SKM-1 treated with dmso at 0.1 percent for 144 hours (cell line): ENCODE measurements around the gene KCNH4.
"Not testable (repeated sequence)": the region's sequence is repeated elsewhere in the genome, so short reads cannot be mapped to it uniquely, and the experiment has no call there.

Source experiments
- DNase-seq: peaks from one replicate; lab custom pipeline; 2025; ENCODE audit not compliant: unreplicated experiment; lab: John Stamatoyannopoulos, UW

The KCNH4 gene

DNA sequence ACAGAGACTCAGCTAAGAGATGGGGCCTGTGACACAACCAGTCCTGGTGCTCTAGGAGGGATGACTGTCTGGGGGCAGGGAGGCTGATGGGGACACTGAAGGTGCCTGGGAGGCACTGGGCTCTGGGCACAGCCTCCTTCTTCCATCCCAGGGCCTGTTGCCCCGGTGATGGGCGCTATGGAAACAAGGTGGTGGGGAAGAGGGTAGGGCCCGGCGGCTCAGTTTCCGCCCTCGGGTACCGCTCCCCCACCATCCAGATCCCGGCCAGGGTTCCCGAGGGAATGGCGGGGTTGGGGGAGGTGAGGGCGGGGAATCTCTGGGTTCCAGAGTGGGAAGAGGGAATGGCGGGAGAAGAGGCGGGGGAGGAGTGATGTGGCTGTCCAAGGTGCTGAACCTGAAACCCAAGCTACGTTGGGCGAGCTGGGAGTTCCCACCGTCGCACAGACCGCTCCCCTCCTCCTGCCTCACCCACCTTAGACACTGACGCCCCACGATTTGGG, 981 bp downstream of the KCNH4 start:
- DNase-seq = no peak

DNA sequence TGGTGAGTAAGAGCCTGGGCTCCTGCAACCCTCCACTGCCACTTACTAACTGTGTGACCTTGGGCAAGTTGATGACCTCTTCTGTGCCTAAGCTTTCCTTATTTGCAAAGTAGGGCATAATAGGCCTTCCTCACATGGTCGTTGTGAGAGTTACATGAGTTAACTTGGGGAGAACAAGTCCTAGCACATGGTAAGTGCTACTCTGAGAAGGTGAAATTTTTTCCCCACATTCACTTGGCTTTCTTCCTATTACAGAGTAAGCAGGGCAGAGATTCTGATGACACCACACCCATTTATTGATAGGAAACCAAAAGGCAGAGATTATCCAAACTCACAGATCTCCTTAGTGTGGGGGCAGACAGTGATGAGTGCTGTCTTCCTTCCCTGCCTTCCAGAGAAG, 1.6 kb downstream of the KCNH4 start:
- no peak for DNase-seq

DNA sequence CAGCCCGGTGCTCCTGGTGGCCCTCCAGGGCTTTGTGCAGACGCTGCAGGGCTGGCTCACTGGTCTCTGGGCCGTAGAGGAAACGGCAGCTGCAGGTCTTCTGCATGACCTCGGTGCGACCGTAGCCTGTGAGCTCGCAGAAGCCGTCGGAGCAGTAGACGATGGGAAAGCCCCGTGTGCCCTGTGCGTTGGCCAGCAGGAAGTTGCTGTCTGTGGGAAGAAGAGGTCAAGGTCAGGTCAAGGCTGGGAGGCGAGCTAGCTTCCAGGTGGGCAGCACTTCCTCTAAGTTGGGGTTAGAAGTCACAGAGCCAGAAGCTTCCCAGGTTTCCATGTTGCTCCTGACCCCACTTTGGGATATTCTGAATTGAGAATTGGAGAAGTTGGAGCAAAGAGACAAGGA, 2.1 kb downstream of the KCNH4 start:
- DNase-seq = no peak

DNA sequence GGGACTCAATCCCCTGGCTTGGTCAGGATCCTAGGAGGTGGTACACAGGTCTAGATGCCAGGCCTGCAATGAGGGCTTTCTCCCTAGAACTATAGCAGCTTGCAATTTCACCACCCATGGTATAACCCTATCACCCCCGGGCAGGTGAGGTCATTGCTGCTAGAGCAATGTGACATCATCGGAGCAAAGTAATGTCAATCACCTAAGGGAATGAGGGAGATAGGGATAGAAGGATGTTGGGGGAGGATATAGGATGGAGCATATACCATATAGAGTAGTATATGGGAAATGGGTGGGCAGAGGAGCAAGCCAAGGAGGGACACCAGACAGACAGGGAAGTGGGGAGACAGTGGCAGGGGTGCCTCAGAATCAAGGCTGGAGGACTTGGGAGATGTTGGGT, 3.3 kb downstream of the KCNH4 start:
- no peak for DNase-seq

DNA sequence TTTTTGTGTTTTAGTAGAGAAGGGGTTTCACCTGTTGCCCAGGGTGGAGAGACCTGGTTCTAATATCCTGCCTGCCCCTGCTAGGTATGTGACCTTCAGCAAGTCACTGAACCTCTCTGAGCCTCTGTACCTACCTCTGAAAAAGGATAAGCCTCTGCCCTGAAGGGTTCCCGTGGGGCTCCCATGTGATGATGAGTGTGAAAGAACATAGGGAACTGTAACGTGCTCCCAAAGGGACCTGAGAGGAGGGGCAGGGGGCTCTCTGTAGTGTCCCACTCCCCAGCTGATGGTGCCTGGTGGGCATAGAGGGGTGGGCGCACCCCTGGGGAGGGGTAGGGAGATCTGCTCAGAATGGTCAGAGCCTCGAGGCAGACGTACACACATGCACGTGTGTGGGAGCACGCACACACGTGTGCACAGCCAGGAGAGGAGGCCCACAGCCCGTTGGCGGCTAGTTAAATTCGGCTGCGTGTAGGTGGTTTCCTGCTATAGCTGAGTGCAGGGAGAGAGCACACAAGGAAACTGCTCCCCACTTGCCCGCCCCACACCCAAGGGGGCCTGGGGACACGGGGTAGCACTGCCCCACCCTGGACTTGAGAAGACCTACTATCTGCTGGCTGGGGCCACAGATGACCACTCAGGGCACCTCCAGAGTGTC, 6.7 kb downstream of the KCNH4 start:
- DNase-seq = no peak

DNA sequence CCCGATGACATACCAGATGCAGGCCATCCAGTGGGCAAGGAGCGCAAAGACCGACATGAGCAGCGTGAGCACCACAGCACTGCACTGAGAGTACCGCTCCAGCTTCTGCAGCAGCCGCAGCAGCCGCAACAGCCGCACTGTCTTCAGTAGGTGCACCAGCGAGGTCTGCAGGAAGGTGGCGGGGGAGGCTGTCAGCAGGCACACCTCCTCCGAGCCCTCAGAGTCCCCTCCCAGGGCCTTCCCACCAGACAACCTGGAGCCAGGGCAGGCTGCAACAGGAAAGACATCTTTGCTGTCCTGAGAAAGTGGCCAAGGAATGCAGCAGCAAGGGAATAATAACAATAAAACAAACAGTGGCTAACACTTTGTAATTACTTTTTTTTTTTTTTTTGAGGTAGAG, 9.1 kb downstream of the KCNH4 start:
- DNase-seq = no peak

DNA sequence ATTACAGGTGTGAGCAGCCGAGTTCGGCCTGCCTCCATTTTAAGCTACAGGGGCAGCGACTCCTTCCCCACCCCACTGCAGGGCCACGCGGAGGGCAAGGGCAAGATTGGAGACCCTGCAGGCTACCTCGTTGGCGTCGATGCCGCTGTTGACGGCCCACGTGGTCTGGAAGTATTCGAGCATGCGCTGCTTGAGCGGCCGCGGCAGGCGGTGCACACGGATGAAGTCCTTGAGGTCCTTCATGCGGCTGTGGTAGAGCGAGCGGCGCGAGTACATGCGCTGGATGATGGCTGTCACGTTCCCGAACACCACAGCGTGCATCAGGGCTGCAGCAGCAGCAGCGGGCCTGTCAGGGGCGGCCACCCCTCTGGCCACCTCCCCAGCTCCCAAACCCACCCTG, 11.6 kb downstream of the KCNH4 start:
- no peak for DNase-seq

DNA sequence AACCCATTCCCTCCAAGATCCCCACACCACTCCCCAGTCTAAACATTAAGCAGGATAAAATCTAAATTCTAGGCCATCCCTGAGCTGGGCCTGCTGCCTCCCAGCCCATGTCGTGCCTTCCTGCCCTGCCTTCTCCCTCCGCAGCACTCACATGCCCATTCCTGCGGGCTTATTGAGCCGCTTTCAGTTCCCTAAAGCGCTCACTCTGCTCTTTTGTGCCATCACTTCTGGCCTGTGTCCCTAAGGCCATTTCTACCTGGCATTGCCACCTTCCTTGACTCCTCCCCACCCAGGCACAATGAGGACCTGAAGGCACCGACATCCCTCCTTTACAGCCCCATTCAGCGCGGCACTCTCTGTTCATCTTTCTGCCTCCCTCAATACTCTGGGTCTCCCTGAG, 13.1 kb downstream of the KCNH4 start:
- no peak for DNase-seq

DNA sequence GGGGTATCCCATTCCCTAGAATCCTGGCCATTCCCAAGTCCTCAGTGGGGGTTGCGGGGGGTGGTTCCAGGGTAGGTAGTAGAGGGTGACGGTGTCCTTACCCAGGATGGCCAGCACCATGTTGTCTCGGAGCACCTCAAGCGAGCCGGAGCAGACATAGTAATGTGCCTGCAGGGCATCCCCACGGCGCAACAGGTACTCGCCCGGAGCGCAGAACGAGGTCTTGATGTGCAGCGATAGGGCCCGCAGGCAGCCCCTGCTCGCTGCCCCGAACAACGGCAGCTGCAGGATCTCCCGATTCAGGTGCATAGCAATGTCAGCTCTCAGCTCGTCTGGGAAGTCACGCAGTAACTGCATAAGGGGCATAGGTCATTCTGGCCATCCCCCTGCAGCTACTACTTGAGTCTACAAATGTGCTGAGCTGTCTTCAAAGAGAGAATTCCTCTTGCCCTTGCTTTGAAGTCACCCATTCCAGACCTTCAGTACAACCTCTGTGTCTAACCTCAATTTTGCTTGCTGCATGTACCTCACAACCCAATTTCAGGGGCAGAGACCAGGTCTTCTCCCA, 14.7 kb downstream of the KCNH4 start:
- no peak for DNase-seq

DNA sequence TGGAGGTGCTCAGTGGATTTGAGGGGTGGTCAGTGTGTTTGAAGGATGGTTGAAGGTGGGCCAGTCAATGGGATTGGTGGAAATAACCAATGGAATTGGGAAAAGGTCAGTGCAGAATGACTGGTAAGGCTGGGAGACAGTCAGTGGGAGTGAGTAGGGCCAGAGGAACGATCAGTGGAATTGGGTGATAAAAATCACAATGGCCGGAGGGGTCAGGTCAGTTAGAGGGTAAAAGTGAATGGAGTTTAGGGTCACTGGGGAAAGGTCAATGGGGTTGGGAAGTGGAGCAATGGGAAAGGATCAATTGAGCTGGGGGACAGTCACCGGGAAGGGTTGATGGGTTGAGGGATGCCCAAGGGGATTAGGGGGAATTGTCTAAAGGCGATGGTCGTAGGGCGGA, 15.2 kb downstream of the KCNH4 start:
- no peak for DNase-seq

DNA sequence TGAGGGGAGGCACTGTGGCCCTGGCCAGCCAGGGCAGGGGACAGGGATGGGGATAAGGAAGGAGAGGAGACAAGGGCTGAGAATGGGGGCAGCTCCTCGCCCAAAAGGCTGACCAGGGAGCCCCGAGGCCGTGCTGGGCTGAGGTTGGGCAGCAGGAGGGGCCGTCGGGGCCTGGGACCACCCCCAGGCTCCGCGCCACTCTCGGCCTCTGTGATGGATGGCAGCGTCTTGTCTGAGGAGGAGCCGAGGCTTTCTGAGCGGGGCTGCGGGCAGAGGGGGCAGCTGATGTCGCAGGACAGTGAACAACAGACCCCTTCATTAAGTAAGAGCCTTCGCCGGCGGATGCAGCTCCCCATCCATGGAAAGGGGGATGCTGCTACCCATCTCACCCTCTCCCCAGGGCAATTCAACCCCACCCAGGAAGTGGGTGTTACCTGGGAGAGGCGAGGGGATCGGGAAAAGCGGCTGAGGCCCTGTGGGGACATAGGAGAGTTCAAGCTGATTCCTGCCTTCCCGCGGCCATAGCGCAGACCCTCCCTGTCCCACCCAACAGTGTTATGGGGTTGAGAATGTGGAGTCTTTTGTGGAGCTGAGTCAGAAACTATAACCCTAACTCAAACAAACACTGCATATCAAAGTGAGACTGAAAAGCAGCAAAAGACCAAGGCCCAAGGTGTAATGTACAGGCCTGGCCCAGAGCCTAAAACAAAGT, 17.1 kb downstream of the KCNH4 start:
- no peak for DNase-seq

DNA sequence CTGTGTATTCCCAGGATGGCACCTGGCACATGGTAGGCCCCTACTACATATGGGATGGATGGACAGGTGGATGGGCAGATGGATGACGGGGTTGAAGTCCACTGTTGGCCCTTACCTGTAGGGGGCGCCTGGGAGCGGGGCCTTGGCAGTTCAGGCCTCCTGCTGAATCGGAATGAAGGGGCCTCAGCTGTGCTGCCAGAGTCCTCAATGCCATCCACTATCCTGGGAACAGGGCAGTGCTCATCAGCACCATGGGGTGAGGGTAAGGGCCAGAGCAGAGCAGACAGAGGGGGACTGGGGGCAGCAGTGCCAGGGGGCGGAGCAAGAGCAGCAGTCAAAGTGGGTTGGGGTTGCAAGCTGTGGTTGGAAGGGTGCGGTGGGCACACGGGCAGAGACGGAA, 17.8 kb downstream of the KCNH4 start:
- DNase-seq = peak; percentile 29

DNA sequence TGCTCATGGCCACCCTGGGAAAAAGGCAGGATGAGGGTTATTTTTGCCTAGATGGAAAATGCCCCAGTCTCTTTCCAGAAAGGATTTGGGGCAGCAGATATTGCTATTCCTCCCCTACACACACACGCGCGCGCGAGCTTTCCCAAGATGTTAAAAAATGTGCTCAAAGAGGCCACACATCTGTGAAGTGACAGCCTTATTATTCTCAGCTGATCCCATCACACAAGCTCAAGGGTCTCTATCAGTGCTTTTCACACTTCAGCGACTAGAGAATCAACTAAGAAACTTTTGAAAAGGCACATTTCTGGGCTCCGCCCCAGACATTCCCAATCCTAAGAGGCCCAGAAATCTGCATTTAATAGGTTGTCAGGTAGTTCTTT, 20.4 kb downstream of the KCNH4 start:
- DNase-seq = no peak

DNA sequence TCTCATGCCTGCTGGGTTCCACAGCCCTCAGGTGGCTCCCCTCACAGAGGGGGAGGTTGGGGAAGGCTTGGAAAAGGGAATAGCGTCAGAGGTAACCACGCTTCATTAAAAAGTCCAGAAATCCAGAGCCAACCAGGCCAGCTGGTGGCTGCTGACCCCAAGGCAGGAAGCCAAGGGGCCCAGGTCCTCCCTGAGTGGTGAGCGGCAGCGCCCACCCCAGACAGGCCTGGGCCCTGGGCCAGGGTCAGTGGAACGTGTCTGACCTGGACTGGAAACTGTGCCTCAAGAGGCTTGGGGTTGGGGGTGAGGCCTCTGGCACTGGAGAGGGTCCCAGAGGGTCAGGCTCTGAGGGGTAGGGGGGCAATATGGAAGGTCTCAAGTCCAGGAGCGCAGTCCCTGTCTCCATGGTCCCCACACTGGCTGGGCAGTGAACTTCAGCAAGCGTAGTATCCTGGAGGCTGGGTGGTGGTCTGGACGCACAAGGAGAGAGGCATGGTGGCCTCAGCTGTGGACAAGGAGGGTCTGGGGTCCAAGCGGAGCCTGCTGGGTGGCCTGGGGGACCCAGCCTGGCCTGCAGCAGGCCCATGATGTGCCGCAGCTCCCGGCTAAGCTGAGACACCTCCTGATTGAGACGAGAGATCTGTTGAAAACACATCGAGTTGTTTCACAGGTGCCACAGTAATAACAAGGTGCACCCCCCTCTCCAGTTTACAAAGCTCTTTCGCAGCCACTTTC, 21.0 kb downstream of the KCNH4 start:
- DNase-seq = no peak

DNA sequence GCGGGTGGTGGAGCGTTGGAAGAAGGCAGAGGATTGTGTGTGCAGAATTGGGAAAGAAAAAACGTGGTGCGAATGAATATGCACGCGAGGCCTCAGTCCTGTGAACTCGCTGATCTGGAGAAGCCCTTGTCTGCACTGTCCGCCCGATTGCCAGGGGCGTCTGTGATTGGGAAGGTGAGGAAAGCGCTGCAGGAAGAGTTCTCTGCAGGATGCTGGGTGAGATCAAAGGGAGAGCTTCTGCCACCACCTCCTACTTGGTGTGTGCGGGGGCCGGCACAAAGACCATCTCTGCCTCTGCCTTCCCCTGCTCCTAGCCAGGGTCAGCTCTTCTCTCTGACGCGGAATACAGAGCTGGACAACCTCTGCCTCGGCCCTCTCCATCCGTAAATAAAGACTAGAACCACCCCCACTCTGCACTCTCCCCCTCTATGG, 25.3 kb downstream of the KCNH4 start:
- no peak for DNase-seq

DNA sequence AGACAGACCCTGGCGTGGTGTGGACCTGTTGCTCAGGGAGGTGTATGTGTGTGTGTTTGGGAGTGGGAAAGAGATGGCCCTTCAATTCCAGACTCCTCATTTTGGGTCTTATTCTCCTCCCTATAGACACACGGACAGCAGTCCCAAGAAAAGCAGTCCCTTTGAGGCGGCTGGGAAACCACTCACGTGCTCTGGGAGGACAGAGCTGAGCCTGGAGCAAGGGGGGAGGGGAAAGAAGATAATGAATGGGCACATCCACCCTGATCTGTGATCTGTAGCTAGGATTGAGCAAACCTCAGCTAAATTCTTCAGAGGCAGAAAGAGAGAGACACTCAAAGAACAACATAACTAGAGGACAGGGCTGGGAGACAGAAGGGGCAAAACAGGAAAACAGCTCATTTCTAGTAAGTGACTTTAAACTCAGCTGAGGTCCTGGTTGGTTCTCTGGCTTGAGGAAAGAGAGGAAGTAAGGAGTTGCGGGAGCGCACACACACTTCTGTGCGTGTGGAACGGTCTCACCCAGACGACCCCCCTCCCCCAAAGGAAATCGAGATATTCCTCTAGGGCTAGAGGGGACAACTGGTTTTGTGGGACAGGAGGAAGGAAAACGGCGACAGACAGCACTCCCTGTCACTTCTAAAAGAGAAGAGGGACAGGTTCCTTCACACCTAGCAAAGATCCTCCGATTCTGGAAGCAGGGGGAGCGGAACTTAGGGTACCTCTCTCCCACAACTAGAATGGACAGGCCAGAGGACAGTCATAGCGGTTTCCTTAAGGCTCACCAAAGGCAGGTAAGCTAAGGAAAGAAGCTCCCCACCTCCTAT, 26.8 kb downstream of the KCNH4 start:
- DNase-seq = peak; percentile 50

DNA sequence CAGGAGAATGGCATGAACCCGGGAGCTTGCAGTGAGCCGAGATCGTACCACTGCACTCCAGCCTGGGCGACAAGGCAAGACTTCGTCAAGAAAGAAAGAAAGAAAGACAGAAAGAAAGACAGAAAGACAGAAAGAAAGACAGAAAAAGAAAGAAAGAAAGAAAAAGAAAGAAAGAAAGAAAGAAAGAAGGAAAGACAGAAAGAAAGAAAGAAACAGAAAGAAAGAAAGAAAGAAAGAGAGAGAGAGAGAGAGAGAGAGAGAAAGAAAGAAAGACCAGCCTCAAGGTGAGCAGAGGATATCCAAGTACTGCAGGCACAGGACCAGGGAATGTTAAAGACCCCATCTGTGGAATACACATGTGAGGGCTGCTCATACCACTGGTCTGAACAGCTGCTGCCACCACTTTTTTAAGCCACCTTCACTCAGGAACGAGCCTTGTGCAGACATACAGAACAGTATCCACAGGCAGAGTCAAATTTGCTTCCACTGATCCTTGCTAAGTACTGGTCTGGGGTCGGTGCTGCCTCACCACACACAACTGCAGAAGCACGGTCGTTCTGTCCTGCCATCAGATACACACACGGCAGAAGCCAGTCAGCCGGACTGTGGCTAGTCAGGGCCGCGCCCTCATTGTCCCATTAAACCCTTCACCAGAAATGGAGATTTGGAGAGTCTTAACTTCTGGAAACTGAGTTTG, 33.9 kb downstream of the KCNH4 start:
- no peak for DNase-seq

DNA sequence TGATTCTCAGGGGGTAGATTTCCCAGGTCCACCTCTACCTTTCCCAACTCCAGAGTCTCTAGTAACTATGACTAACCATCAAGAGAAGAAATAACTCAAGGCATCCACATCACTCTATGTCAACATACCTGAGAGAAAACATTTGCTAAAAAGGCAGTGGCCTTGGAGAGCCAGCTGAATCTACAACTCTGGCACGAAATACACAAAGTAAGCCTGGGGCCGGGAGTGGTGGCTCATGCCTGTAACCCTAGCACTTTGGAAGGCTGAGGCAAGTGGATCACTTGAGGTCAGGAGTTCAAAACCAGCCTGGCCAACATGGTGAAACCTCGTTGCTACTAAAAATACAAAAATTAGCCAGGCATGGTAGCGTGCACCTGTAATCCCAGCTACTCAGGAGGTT, 37.8 kb downstream of the KCNH4 start:
- not testable (repeated sequence) for DNase-seq

DNA sequence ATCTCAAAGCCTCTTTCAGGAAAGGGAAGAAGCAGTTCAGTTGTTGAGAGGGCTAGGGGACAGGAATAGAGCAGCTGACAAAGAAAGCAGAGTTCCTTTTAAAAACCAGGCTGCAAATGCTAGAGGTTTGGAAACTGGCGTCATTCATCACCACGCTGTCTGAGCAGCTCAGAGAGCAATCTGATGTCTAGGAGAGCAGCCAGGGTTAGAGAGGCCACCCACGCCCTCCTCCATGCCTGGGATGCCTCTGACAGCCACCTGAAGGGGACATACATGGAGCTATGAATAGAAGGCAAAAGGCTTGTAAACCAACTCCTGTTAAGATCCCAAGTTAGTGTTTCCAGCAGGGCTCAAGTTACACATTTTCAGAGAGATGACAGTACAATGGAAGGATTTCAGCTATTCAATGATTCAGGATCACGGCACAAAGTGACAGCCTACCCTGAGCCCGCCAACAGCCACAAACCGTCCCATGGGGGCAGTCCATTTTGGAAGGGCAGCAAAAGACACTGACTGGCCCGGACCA, 38.5 kb downstream of the KCNH4 start:
- no peak for DNase-seq

DNA sequence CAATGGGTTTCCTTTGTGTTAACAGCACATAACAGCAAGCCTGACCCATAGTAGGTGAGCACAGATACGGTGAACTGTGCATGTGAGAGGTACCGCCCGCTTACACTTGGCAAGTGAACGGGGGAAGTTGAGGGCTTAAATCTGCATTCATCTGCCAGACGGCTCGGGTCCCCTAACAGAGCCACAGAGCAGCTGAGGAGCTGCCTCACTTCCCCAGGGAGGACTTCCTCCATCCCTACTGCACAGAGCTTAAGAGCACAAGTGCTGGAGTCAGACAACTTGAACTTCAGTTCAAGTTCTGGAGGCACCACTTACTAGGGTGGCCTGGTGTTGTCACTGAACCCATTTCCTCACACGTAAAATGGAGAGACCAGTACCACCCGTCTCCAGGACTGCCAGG, 39.6 kb downstream of the KCNH4 start:
- no peak for DNase-seq
